Activated CD8-positive, alpha-beta memory T cell treated with anti-CD3 and anti-CD28 coated beads for 24 hours (primary cell): Measurements from ENCODE around the gene TXNDC2.

ENCODE experiments used
- DNase-seq: peaks from one replicate; pipeline ENCODE4 v3.0.0-alpha.2; 2020

Gene TXNDC2

DNA sequence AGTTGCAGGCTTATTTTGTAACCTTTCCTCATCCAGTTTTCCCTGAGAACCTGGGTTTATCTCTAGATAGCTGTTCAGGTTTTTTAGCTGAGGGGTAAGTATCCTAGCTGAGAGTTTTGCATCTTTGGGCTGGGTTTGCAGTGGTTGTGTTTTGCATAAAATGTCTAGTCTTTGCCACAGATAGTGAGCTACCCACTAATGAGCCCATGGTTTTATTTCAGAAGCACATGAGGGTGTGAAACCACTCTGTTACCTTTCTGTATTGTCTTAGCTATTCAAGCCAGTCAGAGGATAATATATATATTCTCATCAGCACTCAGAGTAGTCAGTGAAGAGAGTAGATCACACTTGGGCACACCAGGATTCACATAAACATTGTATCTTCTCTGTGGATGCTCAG lies 24.6 kb upstream of the TXNDC2 start:
- no peak for DNase-seq

DNA sequence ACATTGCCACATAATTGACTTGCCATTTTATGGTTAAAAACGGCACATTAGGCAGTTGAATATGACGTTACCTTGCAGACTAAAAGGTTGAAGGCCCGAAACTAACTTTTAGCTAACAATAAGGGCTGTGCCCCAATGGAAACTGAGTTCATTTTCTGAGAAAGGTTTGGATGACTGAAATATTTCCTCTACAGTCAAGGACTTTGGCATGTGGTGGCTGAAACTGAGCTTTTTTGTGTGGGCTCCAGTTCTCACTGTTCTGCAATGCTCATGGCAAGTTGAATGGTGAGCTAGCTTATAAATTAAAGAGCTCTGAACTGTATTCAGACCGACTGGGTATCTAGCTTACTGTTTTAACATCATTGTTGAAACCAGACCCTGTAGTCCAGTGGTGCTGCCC lies 23.8 kb upstream of the TXNDC2 start:
- DNase-seq, result no peak

DNA sequence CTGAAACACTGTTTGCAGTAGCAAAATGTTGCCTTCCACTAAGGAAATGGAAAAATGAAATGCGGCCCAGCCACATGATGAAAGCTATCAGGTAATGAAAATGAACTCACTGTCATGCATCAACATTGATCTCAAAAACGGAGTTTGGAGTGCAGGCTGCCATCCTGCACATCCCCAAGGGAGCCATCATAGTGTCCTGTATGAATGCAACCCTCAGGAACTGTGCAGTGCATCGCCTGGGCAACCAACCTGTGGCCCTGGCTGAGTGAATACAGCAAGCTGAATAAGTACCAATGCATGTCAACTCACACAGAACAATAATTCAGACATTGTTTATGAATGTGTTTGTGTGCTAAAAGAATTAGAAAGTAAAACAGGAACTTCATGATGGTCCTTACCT lies 23.1 kb upstream of the TXNDC2 start:
- no peak for DNase-seq

DNA sequence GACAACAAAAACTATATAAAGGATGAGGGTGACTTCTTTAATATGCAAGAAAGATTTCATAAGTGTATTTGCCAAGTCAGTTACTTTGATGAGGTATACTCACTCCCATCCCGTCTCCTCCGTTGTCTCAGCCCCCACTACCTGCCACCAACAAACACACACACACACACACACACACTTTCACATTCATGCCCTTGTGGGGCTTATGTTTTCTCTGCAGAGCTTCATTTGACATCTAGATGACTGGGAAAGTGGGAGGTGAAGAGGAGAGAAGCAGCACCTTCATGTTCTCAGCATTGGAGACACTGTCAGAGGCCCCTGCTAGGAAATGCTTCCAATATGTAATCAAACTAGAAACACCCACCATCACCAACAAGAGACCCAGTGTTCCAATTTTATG lies 22.5 kb upstream of the TXNDC2 start:
- DNase-seq, result no peak

DNA sequence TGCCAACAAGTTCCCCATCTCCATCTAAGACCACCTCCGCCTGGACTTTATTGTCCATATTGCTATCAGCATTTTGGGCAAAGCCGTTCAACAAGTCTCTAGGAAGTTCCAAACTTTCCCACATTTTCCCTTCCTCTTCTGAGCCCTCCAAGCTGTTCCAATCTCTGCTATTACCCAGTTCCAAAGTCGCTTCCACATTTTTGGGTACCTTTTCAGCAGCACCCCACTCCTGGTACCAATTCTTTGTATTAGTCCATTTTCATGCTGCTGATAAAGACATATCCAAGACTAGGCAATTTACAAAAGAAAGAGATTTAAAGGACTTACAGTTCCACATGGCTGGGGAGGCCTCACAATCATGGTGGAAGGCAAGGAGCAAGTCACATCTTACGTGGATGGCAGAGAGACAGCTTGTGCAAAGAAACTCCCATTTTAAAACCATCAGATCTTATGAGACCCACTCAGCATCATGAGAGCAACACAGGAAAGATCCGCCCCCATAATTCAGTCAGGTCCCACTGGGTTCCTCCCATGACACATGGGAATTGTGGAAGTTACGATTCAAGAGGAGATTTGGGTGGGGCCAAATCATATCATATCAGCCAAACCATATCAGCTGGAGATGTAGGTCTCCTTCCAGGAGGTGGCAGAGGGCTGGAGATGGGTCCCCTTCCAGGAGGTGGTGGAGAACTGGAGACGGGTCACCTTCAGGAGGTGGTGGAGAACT lies 19.8 kb upstream of the TXNDC2 start:
- DNase-seq, result no peak

DNA sequence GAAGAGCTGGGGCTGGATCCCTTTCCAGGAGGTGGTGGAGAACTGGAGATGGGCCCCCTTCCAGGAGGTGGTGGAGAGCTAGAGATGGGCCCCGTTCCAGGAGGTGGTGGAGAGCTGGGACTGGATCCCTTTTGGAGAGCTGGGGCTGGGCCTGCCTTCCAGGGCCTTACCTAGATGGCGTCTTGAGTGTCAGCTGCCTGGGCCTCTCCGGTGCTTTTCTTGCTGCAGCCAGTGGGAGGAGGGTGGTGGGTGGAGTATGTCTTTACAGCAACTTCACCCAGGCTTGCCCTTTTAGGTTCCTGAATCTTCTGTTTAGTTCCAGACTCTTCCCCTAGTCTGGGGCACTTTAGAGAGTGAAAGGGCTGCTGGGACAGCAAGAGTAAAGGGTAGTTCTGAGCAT lies 19.1 kb upstream of the TXNDC2 start:
- DNase-seq, result no peak

DNA sequence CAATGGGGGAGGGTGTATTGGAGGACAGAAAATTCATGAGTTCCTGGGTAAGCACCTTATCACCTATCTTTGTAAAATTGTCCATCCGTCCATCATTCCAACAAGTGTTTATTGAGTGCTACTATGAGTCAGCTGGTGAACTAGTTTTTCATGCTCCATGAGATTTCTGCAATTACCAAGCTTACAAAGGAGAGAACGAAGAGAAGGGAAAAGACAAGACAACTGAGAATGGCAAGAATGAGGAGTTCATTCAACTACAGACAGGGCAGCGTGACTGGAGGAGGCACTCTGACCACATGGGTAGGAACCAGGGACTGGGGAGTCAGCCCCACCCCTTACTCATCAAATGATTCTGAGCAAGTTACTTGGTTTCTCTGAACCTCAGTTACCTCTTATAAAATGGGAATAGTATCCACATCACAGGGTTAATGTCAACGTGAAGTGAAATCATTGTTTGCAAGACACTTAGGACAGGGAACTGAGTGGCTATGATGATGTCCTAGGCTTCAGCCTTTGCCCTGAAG lies 18.6 kb upstream of the TXNDC2 start:
- no peak for DNase-seq

DNA sequence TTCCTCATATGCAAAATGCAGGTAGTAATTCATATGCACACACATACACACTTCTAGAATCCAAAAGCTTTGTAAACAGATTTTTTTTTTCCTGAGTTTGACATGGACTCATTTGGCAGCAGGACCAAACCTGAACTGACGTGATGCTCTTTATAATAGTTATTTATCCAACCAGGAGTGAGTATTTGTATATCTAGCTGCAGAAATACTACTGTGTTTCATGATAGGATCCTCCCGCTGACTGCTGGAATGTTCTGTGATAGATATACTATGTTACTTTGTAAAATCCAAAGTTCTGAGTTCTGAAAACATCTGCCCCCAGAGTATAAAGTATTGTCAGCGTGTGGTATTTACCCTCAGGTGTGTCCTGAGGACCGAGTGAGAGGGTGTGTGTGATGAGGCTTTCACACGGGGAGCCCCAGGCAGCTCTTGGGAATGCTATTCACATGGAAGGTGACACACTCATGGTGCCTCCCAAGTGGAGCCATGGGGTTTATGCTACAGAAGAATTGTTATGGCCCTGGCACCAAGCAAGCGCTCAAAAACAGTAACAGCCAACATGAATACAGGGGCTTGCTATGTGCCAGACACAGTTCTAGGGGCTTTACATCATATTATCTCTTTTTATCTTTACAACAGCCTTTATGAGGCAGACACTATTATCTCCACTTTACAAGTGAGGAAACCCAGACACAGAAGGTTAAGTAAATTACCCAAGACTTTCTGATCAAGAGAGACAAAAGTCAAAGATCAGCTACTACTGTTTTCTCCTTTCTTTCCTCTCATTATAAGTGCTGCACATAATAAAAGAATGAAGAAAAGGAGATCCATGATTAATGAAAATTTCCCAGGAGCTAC lies 16.7 kb upstream of the TXNDC2 start:
- no peak for DNase-seq

DNA sequence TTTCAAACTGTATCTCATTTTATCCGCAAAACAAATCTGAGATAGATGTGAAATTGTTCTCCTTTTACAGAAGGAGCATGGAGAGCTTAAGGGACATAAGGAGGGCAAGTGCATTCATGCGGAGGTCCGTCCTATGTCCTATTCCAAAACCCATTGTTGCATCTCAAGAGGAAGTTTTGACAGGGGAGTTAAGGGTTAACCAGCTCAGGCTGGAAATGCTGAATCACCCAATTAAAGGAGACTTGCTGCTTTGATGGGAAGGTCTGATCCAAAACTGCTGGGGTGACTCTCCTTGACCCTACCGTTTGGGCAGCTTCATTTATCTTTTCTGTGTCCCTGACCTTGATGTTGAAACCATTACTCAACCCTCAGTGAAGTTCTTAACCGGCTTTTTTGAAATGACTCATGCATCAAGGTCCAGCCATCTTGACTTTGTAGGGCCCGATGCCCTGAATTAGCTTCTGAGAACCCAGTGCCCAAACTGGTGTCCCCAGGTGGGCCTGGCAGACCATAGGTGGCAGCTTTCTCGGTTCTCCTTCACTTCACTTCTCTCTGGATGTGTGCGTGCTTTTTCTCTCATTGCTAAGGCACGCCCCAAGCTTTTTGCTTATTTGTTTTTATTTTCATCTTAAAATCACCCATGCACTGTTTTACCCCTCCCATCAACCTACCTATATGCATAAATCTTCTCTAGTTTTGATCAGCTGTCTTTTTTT lies 15.9 kb upstream of the TXNDC2 start:
- DNase-seq, result no peak

DNA sequence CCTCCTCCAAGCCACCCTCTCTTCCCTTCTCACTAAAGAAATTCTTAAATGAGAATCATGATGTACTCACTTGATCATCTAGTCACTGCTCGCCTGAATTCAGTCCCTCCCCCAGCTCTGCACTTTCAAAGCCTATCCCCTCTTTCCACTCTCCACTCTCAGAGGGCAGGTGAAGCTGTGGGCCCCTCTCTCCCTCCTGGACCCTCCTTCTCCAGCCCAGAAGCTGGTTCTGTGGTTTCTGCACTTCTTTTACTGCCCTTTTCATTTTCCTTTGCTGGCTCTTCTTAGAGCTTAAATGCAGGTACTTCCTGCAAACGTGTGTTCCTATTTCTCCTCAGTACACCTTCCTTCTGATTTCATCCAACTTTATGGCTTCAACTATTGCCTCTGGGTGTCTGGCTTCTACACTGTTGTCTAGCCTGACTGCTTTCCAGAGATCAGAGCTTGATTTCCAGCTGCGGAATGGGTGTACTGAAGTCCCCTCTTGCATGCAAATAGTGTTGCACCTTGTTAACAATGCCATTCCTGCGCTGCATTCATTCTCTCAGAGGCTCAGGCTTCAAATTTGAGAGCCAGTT lies 15.3 kb upstream of the TXNDC2 start:
- no peak for DNase-seq

DNA sequence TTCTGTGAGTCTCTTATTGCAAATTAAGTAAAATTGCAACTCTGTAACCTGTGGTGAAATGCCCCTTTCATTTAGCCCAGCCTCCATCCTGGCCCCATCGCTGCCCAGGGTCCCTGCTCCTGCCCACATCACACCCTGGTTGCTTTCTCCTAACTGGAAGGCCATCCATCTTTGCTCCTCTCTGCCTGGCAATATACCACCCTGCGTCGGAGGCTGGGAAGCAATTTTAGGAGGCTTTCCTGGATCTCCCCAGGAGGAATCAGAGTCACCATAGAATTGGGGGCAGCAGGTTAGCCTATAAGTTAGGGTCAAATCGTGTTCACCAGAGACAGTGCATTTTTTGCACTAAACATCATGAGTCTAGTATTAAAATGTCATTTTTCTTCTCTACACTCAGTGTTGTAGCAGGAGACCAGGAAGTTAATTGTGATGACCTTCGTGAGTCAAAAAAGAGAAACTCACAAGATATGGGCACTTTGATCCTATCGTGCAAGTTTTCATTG lies 14.5 kb upstream of the TXNDC2 start:
- DNase-seq, result no peak

DNA sequence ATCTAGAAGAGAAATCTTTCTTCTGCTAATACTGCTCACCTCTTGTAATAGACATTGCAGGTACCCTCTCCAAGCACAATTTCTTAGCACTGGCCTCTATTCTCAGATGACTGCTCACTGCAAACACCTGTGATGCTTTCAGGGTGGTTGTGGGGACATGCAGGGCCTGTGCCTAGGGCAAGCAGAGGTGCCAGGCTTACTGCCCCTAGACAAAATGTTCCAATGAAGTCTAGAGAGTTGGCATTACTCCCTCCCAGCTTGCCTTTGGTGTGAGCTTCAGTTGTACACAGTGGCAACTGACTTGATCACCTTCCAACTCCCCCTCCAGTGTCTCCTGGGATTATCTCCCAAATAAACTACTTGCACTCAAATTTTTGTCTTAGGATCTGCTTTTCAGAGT lies 12.9 kb upstream of the TXNDC2 start:
- DNase-seq, result no peak

DNA sequence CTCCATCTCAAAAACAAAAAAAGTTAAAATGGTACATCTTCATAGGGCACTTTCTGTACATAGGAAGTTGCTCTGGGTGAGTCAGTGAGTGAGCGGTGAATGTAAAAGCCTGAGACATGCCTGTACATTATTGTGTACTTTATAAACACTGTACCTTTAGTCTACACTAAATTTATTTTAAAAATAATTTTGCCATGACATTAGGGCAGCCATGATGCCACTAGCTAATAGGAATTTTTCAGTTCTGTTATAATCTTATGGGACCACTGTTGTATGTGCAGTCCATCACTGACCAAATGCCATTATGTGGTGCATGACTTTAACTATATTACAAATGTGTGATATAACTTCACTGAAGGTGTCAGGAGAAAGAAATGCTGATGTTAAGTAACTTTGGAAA lies 11.0 kb upstream of the TXNDC2 start:
- DNase-seq, result no peak

DNA sequence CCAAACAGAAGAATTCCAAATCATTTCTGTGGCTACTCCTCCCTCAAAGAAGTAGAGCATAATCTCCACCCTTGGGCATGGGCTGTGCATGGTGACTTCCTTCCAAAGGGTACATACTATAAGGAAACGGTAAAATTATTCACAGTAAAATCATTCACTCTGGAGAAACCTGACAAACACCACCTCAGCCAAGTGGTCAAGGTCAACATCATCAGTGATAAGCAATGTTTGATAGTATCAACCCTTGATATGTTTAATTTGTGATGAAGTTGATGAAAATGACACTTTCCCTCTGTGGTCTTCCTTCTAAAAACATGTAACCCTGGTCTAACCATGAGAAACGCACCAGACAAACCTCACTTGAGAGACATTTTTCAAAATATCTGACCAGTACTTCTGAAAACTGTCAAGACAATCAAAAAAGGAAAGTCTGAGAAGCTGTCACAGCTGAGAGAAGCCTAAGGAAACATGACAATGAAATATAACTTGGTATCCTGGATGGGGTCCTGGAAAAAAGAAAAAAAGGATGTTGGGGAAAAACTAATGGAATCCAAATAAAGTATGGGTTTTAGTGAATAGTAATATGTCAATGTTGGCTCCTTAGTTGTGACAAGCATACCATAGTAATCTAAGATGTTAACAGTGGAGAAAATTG lies 9.4 kb upstream of the TXNDC2 start:
- DNase-seq, result no peak

DNA sequence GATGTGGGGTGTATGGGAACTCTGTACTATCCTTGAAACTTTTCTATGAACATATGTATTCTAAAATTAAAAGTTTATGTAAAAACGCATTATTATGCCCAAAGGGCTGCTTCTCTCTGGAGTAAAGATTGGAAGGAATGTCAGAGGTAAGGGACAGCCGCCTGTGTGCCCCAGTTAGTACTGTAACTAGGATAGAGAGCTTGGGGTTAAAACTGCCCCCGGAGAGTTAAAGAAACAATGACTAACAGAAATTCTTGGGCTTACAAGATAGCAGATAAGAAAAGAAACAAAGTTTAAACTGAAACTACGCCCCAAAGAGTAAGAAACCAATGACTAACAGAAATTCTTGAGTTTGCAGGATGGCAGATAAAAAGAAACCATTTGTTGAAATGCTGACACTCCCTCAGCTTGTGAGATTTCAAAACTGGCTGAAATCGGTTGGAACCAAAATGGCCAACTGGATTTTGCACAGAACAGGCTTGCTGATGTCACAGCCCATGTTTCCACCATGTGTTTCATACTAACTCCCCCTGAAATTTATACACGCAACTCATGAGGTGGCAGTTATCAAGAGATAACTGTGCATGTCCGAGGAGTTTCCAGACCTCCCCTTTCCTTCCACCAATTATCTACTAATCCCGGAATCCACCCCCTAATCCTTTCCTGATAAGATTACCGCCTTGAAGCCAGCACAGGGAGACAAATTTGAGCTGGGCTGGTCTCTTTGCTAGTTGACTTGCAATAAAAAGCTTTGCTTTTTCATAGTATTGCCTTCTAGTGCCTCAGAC lies 8.7 kb upstream of the TXNDC2 start:
- no peak for DNase-seq

DNA sequence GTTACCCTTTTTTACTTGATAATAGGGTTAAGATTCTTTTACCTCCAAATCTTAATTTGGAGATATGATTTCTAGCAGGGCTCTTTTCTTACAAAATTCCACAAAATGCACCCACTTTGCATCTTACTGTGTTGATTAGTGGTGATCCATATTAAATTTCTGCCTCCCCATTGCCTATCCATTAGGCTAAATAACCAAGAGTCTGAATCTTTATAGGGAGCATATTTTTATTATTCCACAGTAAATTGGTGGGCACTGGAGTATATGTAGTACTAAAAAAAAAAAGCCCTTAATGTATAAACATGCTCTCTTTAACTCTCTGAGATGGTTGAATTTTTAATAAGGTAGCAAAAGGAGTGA lies 8.1 kb upstream of the TXNDC2 start:
- no peak for DNase-seq

DNA sequence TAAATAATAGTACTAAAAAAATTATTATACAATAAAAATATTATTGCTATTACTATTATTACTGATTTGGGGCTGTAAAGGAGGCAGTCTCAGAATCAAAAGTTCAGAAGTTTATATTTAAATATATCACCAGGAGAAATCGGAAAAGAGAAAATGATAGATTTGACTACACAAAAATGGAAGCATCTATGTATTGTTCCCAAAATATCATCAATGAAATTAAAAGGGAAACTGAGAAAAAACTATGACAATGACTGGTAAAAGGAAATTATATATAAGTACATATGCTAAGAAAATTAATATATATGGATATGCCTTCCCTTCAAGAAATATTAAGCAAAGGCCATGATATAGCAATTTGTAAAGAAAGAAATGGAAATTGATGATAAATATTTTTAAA lies 7.7 kb upstream of the TXNDC2 start:
- no peak for DNase-seq

DNA sequence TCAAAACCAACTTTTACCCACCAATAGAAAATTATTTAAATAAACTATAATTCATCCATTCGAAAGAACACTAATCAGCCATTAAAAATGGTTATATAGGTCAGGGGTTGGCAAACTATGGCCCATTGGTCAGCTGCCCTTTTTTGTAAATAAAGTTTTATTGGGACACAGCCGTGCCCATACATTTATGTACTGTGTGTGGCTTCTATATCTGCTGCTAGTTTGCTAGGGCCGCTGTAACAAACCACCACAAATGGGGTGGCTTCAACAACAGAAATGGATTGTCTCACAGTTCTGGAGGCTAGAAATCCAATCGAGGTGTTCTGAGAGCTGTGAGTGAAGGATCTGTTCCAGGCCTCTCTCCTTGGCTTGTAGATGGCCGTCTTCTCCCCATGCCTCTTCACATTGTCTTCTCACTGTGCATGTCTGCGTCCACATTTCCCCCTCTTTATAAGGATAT lies 7.0 kb upstream of the TXNDC2 start:
- no peak for DNase-seq

DNA sequence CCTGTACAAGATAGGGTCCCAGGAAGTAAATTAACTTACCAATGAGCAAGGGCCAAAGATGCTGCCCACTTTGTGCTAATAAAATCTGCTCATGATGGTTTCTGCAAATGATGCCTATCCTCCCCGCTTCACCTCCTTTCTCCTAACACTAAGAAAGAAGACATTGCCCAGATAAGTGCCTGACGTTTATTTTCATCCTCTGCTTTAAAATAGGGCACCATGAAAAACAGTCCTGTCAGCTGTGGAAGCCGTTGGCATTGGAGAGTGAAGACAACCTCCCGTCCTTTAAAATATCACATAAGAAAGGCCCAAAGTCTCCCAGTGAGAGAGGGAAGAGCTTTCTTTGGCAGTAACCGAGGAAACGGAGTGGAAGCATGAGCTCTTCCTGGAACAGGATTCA lies 1.7 kb upstream of the TXNDC2 start:
- DNase-seq, result no peak

DNA sequence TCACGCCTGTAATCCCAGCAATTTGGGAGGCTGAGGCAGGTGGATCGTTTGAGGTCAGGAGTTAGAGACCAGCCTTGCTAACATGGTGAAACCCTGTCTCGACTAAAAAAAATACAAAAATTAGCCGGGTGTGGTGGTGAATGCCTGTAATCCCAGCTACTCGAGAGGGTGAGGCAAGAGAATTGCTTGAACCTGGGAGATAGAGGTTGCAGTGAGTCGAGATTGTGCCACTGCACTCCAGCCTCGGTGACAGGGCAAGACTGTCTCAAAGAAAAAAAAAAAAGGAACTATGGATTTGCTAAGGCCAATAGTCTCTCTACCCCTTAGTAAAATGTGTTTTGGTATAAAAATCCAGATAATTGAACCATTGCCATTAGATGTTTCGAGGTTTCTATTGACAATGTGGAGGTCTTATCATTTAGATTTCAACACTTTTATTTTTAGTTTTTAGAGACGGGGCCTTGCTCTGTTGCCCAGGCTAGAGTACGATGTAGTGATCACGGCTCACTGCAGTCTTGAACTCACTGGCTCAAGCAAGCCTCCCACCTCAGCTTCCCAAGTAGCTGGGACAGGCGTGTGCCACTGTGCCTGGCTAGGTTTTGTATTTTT lies 1.1 kb upstream of the TXNDC2 start:
- no peak for DNase-seq

DNA sequence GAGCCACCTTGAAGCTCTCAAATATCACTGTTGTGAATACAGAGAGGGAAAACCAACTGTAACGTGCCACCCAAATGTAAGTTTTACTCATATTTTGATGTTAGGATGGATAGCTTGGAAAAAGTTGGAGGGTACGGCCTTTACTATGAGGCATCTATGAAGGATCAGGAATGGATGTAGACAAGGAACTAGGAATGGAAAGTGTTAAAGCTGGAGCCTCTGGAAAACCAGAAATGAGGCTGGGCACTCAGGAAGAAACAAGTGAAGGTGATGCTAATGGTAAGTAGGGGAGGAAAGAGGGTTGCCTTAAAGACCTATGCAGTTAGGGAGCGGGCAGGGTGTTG lies 204 bp downstream of the TXNDC2 start:
- no peak for DNase-seq
